NCI-H1436 treated with DMSO at 0.1 percent for 48 hours (cell line): ENCODE data around the gene CDCA7L.
"Not testable (repeated sequence)": the region's sequence is repeated elsewhere in the genome, so short reads cannot be mapped to it uniquely, and the experiment has no call there.

Experiments used
- DNase-seq: peaks from one replicate; lab custom pipeline; 2025; lab: John Stamatoyannopoulos, UW

CDCA7L gene

DNA sequence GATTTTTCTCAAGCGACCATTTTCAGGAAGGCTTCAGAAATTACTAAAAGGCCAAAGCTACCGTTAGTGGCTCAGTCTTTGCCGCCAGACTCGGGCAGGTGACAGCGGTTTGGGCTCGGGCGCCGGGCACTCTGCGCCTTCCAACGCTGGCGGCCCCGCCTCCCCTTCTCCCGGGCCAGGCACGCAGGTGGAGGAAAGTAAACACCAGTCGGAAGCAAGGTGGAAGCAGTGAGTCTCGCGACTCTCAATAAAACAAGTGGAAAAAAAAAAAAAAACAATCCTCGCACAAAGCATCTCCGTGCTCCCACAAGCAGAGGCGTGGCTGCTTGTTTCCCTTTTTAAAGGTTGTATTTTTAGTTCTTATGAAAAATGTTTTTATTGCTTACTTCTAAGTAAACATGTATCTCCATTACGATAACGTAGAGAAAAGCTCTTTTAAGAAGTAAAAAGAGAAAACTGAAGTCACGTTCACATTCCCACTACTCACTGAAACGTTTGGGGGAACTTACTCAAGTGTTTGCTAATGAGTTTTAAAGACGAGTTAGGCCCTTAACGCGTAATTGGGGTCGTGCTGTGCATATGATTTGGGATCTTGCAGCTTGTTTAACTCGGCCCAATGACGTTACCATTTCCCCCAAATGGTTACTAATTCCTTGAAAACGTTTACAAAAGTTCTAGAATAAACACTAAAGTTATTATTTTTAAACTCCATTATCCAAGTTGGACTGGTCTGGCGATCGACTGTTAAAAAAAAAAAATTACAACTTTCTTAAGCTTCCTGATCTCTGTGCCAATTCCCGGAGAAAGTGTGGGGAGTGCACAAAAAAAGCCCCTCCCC is 864 bp downstream of the CDCA7L start:
- DNase-seq: no peak

DNA sequence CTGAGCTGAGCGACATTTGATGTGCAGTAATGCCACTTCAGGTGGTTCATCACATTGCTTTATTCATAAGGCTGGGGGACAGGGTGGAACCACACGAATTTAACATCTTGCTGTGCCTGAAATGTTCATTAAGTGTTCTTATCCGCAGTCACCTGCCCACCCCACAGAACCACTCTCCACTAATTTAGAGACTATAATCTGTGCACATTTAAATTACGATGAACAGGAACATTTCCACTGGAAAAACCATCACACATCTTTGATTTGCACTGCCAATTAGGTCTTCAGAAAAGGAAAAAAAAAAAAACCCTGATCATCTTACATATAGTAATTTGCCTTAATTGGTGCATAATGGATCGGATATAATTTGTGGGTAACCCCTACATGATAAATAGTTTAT is 2.3 kb downstream of the CDCA7L start:
- no peak for DNase-seq

DNA sequence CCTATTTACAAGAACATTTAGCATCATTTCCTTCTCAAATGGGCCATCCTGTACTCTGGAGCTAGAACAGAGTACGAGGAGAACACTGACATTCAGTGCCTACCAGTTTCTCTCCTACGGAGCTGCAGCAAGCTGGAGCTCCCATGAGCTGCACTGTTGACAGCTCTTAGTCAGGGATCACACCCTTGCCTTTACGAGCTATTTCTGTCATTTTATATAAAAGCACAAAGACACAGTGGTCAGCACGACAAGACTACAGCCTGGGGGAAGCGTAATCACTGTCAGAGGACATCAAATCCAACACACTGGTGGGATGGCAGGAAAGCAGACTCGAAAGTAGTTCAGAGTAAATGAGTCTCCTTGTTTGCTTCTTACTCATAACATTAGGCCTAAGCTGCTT is 2.7 kb downstream of the CDCA7L start:
- DNase-seq: no peak

DNA sequence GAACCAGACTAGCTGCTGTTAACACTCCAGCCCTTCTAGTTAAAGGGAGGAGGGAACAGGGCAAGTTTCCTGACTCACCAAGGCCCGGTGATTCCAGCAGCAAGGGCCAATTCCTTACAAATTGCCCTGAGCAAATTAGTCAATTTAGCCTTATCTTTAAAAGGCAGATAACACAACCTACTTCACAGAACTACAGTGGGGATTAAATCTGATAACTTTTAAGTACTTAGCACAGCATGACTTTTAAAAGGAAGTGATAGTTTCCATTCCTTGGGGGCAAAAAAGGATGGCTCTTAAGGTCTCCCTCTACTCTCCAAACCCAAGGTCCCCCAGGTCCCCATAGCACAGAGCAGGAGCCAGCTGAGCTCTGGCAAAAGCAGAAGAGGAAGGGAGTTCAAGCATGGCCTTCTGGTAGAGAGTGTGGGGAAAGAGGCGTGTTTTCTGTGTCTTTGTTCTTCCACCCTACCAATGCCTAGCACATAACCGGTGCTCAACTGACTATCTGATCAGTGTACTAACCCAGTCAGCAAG is 4.0 kb downstream of the CDCA7L start:
- DNase-seq: no peak

- no peak for DNase-seq
Observed at GRCh38 chr7:21939858-21940372, 5.8 kb downstream of the CDCA7L start.

GRCh38 chr7:21939136-21939857 is 6.4 kb downstream of the CDCA7L start:
- no peak for DNase-seq

GRCh38 chr7:21938463-21938862 is 7.2 kb downstream of the CDCA7L start:
- no peak for DNase-seq

DNA sequence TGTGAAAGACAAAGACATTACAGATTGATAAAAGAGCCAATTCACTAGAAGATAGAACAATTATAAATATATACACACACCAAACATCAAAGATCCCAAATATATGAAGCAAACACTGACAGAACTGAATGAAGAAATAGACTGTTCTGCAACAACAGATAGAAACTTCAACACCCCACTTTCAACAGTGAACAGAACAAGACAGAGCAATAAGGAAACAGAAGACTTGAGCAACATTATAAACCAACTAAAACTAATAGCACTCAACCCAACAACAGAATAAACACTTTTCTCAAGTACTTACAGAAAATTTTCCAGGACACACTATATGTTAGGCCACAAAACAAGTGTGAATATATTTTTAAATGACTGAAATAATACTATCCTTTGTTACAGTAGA is 10.9 kb downstream of the CDCA7L start:
- DNase-seq: no peak

- not testable (repeated sequence) for DNase-seq
Observed at GRCh38 chr7:21933293-21933692, 12.4 kb downstream of the CDCA7L start.

DNA sequence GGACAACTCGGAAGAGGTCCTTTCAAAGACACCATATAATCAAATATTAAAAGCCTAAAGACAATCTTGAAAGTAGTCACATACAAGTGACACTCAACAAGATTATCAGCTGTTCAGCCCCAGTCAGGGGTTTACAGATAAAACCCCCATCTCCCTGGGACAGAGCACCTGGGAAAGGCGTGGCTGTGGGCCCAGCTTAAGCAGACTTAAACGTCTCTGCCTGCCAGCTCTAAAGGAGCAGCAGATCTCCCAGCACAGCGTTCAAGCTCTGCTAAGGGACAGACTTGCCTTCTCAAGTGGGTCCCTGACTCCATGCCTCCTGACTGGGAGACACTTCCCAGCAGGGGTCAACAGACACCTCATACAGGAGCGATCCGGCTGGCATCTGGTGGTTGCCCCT is 18.0 kb downstream of the CDCA7L start:
- DNase-seq: no peak

GRCh38 chr7:21926448-21926847 is 19.3 kb downstream of the CDCA7L start:
- no peak for DNase-seq

DNA sequence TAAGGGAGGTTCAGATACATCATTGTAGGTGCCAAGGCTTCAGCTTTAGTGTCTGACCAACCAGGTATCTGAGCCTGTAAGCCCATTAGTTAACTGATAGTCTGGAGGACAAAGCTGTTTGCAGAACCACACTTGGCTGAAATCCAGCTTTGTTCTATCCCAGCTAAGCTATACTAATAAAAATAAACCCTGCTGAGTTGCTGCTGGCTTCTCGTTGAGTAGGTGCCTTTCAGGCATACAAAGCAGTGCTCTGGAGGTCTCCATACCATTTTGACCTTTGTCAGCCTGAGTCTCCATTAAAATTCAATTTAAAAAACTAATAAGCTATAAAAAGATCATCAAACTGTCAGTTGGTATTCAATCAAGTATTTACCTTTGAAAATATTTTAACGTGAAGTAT is 22.0 kb downstream of the CDCA7L start:
- DNase-seq: no peak

DNA sequence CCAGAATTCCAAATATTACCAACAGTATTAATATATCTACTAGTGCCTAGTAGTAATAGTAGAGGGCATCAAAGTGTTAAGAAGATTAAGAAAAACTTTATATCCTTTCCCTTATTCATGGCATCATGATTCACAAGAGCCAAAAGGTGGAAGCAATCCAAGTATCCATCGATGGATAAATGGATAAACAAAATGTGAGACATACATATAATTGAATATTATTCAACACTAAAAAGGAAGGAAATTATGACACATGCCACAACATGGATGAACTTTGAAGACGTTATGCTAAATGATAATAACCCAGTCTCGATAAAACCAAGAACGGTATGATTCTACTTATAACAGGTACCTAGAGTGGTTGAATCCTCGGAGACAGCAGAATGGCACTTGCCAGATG is 23.1 kb downstream of the CDCA7L start:
- no peak for DNase-seq

GRCh38 chr7:21920936-21921335 is 24.8 kb downstream of the CDCA7L start:
- no peak for DNase-seq

DNA sequence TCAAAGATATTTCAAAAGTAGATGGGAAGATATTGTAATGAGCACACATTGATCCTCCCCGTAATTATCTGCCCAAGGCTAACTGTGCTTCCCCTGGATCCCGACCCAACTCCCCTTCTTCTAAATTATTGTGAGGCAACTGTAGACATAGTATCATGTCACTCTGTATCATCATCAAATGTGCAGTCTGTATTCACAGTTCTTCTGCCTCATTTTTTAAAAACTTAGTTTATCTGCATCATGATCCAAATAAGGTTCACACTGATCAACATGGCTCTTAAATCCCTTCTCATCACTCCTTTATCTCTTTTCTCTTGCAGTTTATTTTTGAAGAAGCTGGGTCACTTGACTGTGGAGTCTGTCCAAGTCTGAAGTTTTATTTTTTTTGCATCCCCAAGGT is 27.5 kb downstream of the CDCA7L start:
- no peak for DNase-seq

DNA sequence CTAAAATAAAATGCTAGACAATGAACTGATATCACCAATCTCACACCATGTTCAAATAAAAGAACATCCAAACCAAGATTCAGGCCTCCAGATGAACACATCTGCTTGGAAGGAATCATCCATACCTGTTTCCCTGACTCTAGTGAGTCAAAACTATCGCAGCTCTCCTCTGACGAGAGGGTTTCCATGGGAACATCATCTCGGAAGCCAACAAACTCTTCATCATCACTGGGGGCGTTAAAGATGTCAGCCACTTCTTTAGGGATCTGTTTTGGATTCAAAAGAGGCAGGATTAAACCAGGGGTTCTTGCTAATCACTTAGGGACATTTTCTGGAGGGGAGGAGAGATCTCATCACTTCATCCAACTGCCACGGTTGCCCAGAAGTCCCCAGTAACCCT is 29.1 kb downstream of the CDCA7L start:
- DNase-seq: no peak

GRCh38 chr7:21916176-21916575 is 29.5 kb downstream of the CDCA7L start:
- no peak for DNase-seq

- no peak for DNase-seq
Observed at GRCh38 chr7:21915140-21915539, 30.6 kb downstream of the CDCA7L start.

DNA sequence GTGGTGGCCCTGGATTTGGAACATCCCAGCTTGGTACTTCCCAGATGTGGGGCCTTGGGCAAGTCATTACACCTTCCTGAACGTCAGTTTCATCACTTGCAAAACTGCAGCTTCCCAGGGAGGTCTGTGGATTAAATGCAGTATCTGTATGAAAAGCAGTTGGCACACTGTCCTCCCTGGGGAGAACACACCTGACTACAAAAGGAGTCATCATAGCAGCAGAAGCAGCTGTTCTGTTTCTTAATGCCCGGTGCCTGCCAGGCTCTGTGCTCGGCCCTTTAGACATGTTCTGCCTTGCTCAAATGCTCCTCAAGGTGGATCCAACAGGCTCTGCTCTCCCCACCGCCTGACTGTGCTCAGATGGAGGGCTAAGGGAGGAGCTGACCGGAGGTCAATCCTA is 31.0 kb downstream of the CDCA7L start:
- DNase-seq: no peak

GRCh38 chr7:21912931-21913780 is 32.5 kb downstream of the CDCA7L start:
- no peak for DNase-seq

DNA sequence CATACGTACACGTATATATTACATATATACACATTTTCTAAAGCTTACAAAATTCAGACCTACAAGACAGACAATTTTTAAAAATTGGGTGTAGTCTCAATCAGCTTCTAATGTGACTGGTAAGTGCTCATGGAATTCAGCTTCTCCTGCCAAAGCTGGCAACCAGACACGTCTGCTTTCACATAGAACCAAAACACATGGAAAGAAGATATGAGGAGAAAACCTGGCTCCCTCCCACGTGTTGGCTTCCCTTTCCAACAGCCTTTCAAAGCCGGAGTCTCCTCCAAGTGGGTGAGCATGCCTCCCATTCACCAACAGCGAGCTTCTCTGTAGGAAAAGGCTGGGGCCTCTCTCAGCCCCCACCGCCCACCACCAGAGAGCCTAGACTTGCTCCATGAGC is 33.4 kb downstream of the CDCA7L start:
- DNase-seq: no peak

GRCh38 chr7:21911341-21911875 is 34.3 kb downstream of the CDCA7L start:
- DNase-seq: no peak
